K562 (cell line): ENCODE results near the gene CYP2W1. TPM values are rescaled to one million over a fixed set of nuclear protein-coding genes. Genes with fewer than 3 reads are reported as not detected.

Experiments used
- CBX2 ChIP-seq: fragments of 200-600 bp; sonication (generic); IDR thresholded peaks from one replicate; pipeline ENCODE4 v1.6.1; 2012; ENCODE audit warnings: mild to moderate bottlenecking, low read length, inconsistent platforms; ENCODE audit not compliant: insufficient read depth, poor library complexity, severe bottlenecking
- CEBPG ChIP-seq, 3 experiments: fragments of 200-800 bp in 1 of 3; sonication (Bioruptor generic) in 1 of 3; sonication (generic) in 1 of 3; formaldehyde crosslinking in 1 of 3; IDR thresholded peaks in 2 of 3; conservative IDR thresholded peaks in 1 of 3; 2 replicates each; pipeline versions ENCODE4 v1.6.1 to v1.8.0; 2016 to 2022; ENCODE audit warnings: missing compliant biosample characterization in 2 of 3, missing genetic modification characterization in 2 of 3, mild to moderate bottlenecking in 1 of 3, missing genetic modification reagents in 1 of 3
- ETV5 ChIP-seq: sonication (generic); formaldehyde crosslinking; IDR thresholded peaks from 2 replicates; pipeline ENCODE4 v1.4.0; 2020; ENCODE audit warnings: low read depth, mild to moderate bottlenecking, missing genetic modification reagents
- MECOM ChIP-seq: fragments of 250-450 bp; sonication (Bioruptor Pico); IDR thresholded peaks from 2 replicates; pipeline ENCODE4 v1.8.0; 2022; ENCODE audit warnings: inconsistent platforms
- MLLT1 ChIP-seq, 2 experiments: fragments of 450-650 bp; IDR thresholded peaks; 2 replicates each; pipeline ENCODE4 v1.6.1; 2016
- NEUROD1 ChIP-seq: fragments of 150-350 bp; IDR thresholded peaks from 2 replicates; pipeline ENCODE4 v1.6.1; 2014; ENCODE audit warnings: borderline replicate concordance, low read length, low read depth; ENCODE audit not compliant: partially characterized antibody
- NFIC ChIP-seq: fragments of 450-650 bp; IDR thresholded peaks from 2 replicates; pipeline ENCODE4 v1.6.1; 2017; ENCODE audit warnings: mild to moderate bottlenecking, inconsistent platforms
- NRF1 ChIP-seq, 2 experiments: fragments of 450-650 bp; IDR thresholded peaks in 1 of 2; conservative IDR thresholded peaks in 1 of 2; 2 replicates each; pipeline ENCODE4 v1.6.1; 2014; ENCODE audit warnings: mild to moderate bottlenecking in 2 of 2
- PTBP1 ChIP-seq: fragments of 200-400 bp; formaldehyde crosslinking; IDR thresholded peaks from 2 replicates; pipeline ENCODE4 v1.6.1; 2017; ENCODE audit warnings: low read depth, low read length
- RAD21 ChIP-seq, 2 experiments: fragments of 250-450 bp in 1 of 2; fragments of 450-650 bp in 1 of 2; sonication (Bioruptor Pico) in 1 of 2; formaldehyde crosslinking in 1 of 2; IDR thresholded peaks in 1 of 2; conservative IDR thresholded peaks in 1 of 2; 2 replicates each; pipeline versions ENCODE4 v1.4.0 to v1.8.0; 2020 to 2022; ENCODE audit warnings: mild to moderate bottlenecking in 2 of 2, moderate library complexity in 1 of 2
- RB1 ChIP-seq: fragments of 450-650 bp; IDR thresholded peaks from 2 replicates; pipeline ENCODE4 v1.6.1; 2017; ENCODE audit warnings: low read depth, mild to moderate bottlenecking
- SAFB ChIP-seq: fragments of 200-400 bp; formaldehyde crosslinking; IDR thresholded peaks from 2 replicates; pipeline ENCODE4 v1.6.1; 2017; ENCODE audit warnings: low read depth, low read length, borderline replicate concordance
- STAG1 ChIP-seq: sonication (generic); formaldehyde crosslinking; IDR thresholded peaks from 2 replicates; pipeline ENCODE4 v1.5.0; 2020; ENCODE audit warnings: missing genetic modification reagents, borderline replicate concordance
- TBL1XR1 ChIP-seq, 2 experiments: IDR thresholded peaks; 2 replicates each; pipeline ENCODE4 v1.6.1; 2012; ENCODE audit warnings: improper control_type of control experiment in 2 of 2, low read length in 2 of 2, mild to moderate bottlenecking in 1 of 2
- ZBTB43 ChIP-seq: sonication (generic); formaldehyde crosslinking; IDR thresholded peaks from 2 replicates; pipeline ENCODE4 v1.8.0; 2023; ENCODE audit warnings: mild to moderate bottlenecking, missing genetic modification reagents
- ZBTB9 ChIP-seq: fragments of 450-650 bp; formaldehyde crosslinking; IDR thresholded peaks from 2 replicates; pipeline ENCODE4 v1.4.0; 2020; ENCODE audit warnings: mild to moderate bottlenecking, moderate library complexity
- ZNF263 ChIP-seq: sonication (generic); formaldehyde crosslinking; IDR thresholded peaks from 2 replicates; pipeline ENCODE4 v1.8.0; 2022; ENCODE audit warnings: mild to moderate bottlenecking, missing genetic modification reagents, borderline replicate concordance
- ZNF512 ChIP-seq: IDR thresholded peaks from 2 replicates; pipeline ENCODE4 v1.6.1; 2016; ENCODE audit warnings: missing genetic modification characterization, missing compliant biosample characterization
- ZNF583 ChIP-seq: fragments of 250-450 bp; sonication (Bioruptor Pico); IDR thresholded peaks from 2 replicates; pipeline ENCODE4 v1.4.0; 2020
- ZNF707 ChIP-seq: fragments of 250-450 bp; sonication (Bioruptor Pico); conservative IDR thresholded peaks from 2 replicates; pipeline ENCODE4 v1.8.0; 2022; ENCODE audit warnings: inconsistent platforms, mild to moderate bottlenecking, moderate library complexity
- polyA plus RNA-seq, 8 experiments: library from polyadenylated mRNA; depleted of rRNA in 4 of 8; stranded (reverse) in 5 of 8; unstranded in 3 of 8; fragments of >200 nt; fragmentation: Nextera tagmentation in 2 of 8; fragmentation: Illumina TruSeq in 1 of 8; extraction: Ambion mirVana in 2 of 8; extraction: Trizol in 1 of 8; gene quantifications; 2 replicates each; pipeline versions ENCODE4 v1.2.1 to v1.2.3, GENCODE V29; 2011 to 2014; ENCODE audit warnings: inconsistent platforms in 1 of 8, missing spikeins in 1 of 8
- total RNA-seq, 7 experiments: library from RNA; depleted of rRNA in 6 of 7; stranded (reverse); fragments of >200 nt in 6 of 7; fragmentation: Illumina TruSeq in 2 of 7; extraction: Trizol in 2 of 7; gene quantifications; 2 replicates each; pipeline versions ENCODE4 v1.2.1 to v1.2.3, GENCODE V29; 2011 to 2021; ENCODE audit warnings: low replicate concordance in 1 of 7

Gene CYP2W1
- total and polyA plus RNA-seq, 9 of the 15 experiments (the other 6 are each of a cell fraction or from before 2014, with no cell fraction given) = not detected

GRCh38 chr7:992709-993607, 10.0 kb downstream of the CYP2W1 start (continued):
- 0 out of 2 replicates have a peak, but pooled peaks have one; percentile 33 for TF ChIP-seq ZBTB9 (CRISPR knock-in tag)
- TF ChIP-seq ZNF707 (CRISPR knock-in tag) = no peak
- TF ChIP-seq ZNF512 (tag) = no peak
- 0 out of 2 replicates have a peak, but pooled peaks have one; percentile 17 for TF ChIP-seq CEBPG (CRISPR knock-in tag; IDR thresholded peaks at IDR 0.05)
- no peak for TF ChIP-seq CEBPG (tag; conservative IDR thresholded peaks at IDR 0.05 in 1 of 2, IDR thresholded peaks at IDR 0.05 in 1 of 2)
- TF ChIP-seq RAD21 (CRISPR knock-in tag; conservative IDR thresholded peaks at IDR 0.05 in 1 of 2, IDR thresholded peaks at IDR 0.05 in 1 of 2) = peak; percentile 100
- peak; percentile 59; the same call in 1 of the 2 replicates for TF ChIP-seq PTBP1
- TF ChIP-seq MECOM (CRISPR knock-in tag) = no peak
- peak in 1 of 2 experiments; percentile 34; a peak in 1 of 4 replicates for TF ChIP-seq NRF1 (conservative IDR thresholded peaks at IDR 0.05 in 1 of 2, IDR thresholded peaks at IDR 0.05 in 1 of 2)
- TF ChIP-seq ZNF583 = no peak
- peak; percentile 74; the same call in 1 of the 2 replicates for TF ChIP-seq ZNF263 (CRISPR knock-in tag)
- TF ChIP-seq MLLT1 (IDR thresholded peaks at IDR 0.05) = peak in 1 of 2 experiments; percentile 93; a peak in 2 of 4 replicates
- peak; percentile 38; the same call in 1 of the 2 replicates for TF ChIP-seq SAFB
- peak; percentile 100 for TF ChIP-seq STAG1
- TF ChIP-seq RB1 = peak; percentile 97
- TF ChIP-seq TBL1XR1 (IDR thresholded peaks at IDR 0.05; ENCODE audit: low read length in 2 of 2) = 0 out of 4 replicates have a peak, but pooled peaks have one; percentile 30 to 36
- TF ChIP-seq ZBTB43 (CRISPR knock-in tag) = 0 out of 2 replicates have a peak, but pooled peaks have one; percentile 34
- TF ChIP-seq NFIC = peak; percentile 55
- TF ChIP-seq CBX2 = no peak
- TF ChIP-seq ETV5 (CRISPR knock-in tag) = peak; percentile 61; the same call in 1 of the 2 replicates
- TF ChIP-seq NEUROD1 = peak; percentile 71
